Measurements from ENCODE around the gene FOXF1.

The FOXF1 gene

DNA sequence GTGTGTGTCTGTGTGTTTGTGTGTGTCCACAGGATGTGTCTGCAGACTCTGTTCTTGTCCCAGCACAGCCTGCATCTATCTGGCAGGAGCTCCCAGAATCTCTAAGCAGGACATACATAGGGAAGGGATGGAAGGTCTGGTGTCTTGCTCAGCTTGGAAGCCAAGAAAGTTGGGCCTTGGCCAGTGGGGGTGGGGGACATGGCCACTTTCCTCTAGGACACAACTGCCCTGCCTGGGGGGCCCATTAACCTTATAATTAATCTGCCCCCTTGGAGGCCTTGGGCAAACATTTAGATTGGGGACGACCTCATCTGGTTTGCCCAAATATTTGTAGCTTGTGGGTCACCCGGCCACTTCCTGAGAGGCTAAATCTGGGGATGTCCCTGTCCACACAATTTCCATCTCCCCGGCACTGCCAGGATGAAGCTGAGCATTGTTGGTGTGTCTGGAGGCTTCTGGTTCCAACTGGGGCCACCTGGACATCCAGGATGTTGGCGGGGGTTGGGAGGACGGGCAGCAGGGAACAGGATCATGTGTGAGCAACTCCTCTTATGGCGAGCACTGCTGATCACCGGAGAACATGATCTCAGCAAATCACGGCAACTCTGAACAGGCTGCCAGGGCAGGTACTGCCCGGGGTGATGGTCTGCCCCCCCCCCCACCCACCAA is 17.2 kb upstream of the FOXF1 start:
- no peak for DNase-seq

DNA sequence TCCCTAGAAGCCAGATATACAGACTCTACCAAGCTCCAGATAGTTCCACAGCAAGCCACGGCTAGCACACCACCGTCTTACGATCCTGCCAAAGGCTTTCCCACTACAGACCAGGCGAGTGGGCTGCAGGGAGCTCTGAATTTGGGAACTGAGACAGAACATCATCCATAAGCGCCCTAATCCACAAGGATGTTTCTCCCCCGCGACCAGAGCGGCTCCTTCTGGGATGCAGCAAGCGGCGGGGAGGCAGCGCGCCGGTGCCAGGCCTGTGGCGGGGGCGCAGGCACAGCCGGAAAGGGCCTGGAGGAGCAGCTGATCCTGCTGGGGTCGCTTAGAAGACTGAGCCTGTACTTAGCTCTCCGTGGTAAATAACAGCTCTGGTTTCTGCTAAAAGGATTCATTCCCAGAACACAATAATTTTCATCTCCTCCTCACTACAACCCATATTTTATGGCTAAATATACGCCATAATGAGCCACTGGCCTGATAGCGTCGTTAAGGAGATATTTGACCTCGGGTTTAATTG is 16.2 kb upstream of the FOXF1 start:
- DNase-seq = no peak

GRCh38 chr16:86494565-86495356 is 15.6 kb upstream of the FOXF1 start:
- no peak for DNase-seq

DNA sequence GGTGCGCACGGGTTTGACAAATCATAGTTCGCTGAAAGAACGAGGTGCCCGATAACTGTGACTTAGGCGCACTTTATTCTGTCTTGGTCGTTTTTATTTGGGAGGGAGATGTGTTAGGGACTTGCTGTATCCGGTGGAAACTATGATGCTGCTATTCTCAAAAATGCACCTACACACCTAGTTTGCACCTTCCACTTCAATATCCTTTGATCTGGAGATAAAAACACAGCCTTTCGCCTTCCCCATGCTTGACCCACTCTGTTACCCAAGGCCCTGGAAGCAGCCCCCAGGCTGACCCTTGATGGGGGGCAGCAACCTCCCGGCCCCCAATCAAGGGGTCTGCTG is 15.0 kb upstream of the FOXF1 start:
- DNase-seq = no peak

GRCh38 chr16:86495756-86496261 is 14.5 kb upstream of the FOXF1 start:
- no peak for DNase-seq

DNA sequence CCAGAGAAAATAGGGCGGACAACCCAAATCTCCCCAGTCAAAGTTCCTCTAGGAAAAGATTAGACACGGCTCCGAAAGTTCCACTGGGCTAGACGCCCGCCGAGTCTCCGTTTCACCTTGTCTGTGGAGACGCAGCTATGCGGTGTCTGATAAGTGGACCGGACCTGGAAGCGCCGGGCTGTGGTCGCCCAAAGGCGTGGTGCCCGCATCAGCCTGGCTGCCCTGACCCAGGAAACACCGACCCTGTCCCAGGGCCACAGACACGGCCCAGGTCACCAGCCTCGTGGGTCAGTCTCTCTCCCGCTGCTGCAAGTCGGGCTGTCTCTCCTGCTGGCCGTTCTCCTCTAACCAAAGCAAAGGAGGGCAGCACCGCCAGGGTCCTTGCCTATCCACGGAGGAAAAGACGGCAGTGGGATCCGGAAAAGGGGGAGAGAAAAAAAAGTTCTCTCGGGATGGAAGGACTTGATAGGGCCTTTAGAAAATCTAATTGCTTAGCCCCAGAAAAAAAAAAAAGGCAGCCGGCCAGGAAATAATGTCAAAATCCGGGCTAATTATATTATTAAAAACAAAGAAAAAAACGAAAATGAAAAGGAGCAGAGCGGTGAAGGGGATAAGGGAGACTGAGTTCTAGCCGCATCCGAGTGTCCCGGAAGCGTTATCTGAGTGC is 13.9 kb upstream of the FOXF1 start:
- no peak for DNase-seq

GRCh38 chr16:86496929-86497461 is 13.3 kb upstream of the FOXF1 start:
- DNase-seq = no peak

GRCh38 chr16:86497551-86498021 is 12.7 kb upstream of the FOXF1 start:
- no peak for DNase-seq

GRCh38 chr16:86498155-86498670 is 12.1 kb upstream of the FOXF1 start:
- DNase-seq = no peak

DNA sequence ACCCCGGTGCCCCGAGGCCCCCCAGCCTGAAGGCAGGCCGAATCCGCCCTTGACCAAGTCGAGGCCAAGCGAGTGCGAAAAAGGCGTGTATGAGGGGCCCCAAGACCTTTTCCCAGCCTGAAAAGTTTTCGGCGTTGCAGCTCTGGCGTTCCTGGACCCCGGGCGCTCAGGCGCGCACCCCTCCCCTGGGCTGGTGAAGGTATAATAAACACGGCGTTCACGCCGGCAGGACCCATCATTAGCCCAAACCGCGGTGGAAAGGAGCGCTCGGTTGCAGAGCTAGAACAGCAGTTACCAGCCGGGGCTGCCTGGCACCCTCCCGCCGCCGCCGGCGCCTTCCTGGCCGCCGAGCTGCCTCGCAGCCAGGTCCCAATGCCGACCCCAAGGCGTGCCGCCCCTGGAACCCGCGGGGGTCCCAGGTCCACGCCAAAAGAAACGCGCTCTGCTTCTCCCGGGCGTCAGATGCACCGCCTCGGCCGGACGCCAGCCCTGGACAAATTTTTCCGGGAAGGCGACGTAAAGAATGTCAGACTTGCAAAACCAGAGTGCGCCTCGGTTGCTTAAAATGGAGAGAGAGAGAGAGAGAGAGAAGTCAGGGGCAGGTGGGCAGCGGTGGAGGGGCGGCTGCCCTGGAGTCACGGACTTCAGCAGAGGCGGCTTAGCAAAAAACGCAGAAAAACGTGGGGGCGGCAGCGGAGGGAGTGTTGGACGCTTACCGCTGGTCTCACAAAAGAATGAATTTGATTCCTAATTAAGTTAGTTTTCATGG is 11.5 kb upstream of the FOXF1 start:
- no peak for DNase-seq

GRCh38 chr16:86499440-86499786 is 10.9 kb upstream of the FOXF1 start:
- no peak for DNase-seq

DNA sequence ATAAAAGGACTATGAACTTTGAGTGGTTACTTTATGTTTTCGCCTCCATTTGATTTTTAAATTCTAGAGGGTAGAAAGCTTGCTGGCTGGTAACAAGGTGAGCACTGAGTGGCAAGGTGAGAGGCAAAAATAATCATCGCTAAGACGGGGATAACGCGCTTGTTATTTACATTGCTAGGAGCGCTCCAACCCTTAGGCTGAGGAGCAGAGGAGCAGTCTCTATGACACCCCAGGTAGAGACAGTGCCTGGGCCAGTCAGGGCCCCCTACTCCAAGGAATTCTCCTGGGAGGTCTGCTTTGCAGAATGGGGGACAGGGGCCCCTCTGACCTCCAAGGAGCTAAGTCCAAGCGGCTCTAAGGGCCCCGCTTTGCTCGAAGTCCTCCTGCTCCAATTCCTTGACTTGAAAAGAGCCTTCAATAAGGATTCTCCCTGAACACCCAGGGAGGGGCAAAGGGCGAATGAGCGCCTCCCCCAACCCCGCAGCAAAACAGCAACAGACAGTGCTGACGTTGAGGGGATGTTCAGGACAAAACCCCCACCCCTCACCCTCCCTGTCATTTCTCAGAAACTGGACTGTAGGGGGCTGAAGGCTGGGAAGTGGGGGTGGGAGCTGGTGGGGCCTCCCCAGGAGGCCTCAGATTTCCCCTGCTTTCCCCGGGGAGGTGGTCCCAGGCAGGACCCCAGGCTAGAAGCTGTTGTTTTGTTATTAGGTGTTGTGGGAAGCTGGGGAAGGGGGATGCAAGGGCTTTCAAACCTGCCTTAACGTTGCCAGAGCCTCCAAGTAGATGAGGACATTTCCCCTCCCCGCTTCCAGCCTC is 10.2 kb upstream of the FOXF1 start:
- DNase-seq = no peak

DNA sequence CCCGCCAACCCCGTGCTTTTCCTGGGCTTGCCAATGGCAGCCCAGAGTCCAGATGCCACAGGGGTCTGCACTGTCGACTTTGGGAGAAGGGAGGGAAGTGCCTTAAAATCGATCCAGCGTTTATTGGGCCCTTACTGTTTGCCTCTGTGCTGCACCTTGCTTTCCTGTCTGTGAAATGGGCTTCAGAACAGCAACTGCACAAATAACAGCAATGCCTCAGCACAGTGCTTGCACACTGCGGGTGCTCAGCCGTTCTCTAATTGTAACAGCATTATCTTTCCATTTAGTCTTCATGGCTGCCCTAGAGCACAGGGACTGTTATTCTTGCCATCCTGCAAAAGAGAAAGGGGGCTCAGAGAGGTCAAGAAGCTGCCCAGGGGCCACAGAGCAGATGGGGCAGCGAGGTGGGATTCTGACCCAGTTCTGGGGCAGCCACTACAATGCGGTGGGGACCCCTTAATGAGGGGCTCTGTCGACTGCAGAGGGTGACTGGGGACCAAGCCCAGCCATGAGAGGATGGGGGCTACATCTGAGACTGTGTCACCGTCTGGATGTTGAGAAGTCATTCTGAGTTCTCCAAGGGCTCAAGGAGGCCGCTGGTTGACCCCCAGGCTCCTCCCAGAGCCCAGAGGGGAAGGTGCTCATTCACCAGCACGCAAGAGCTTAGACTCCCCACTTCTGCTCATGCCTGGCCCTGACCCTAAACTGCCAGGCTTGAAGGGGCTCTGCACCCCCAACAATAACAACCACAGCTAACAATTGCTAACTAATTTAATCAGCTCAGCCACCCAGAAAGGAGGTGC is 9.4 kb upstream of the FOXF1 start:
- DNase-seq = no peak

DNA sequence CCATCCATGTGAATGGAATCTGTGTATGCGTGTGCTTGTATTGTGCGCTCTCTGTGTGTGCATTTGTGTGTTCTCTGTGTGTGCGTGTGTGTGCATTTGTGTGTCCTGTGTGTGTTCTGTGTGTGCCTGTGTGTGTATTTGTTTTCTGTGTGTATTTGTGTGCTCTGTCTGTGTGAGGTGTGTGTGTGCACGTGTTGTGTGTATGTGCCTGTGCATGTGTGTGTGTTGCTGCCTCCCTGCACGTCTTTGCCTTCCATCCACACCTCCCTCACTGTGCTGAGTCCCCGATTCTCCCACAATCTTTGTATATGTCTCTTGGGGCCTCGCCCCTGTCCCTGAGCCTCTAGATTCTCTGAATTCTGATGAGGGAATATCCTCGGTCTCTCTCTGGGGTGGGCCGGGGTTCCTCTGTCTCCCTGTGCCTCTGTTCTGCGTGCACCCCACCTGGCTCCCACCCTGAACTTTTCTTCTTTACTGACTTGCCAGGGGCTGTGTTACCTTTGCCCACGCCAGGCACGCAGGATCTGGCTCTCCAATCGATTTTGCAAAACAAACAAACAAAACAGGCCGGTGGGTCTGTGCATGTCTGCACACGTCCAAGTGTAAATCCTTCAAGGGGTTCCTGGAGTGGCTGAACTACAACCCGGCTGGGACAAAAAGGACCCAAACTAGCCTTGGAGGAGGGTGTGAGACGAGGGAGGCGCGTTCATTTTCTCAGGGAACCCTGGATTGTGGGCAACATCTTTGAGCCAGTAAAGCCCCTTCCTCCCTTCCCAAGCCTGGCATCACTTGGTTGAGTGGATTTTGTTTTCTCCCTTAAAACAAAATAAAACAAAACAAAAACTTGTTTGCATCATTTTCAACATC is 8.1 kb upstream of the FOXF1 start:
- DNase-seq = no peak

- DNase-seq = no peak
Measured at GRCh38 chr16:86502856-86503748, 7.2 kb upstream of the FOXF1 start.

- DNase-seq = no peak
Measured at GRCh38 chr16:86503830-86504229, 6.5 kb upstream of the FOXF1 start.

- DNase-seq = no peak
Measured at GRCh38 chr16:86504315-86505184, 5.8 kb upstream of the FOXF1 start.

Measured in SHP77 (cell line).